ENCODE measurements around the gene TANC2.
"Not testable (repeated sequence)": the region's sequence is repeated elsewhere in the genome, so short reads cannot be mapped to it uniquely, and the experiment has no call there.

The TANC2 gene

GRCh38 chr17:62964506-62964905, 1.5 kb upstream of the TANC2 start:
- DNase-seq: no peak

DNA sequence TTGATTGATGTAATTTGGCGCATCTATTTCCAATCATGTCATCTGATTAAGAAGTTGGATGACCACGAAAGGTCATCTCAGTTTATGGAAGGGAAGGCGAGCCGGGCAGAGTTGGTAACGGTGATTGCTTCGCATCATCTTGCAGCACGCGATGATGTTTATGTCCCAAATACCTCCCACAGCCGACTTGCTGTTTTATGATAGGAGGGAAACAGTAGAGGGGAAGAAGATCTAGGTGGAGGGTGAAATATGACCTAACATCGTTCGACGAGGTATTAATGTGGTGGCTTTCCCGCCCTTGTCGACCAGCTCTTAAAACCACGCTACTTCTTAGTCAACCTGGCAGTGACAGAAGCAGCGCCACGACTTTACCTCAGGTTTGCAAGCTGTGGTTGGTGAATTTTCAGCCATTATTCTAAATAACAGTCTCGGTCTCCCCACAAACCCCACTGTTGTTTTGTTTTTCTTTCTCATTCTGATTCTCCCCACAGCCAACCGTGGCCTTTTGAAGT, 805 bp upstream of the TANC2 start:
- no peak for DNase-seq

- DNase-seq: peak; percentile 72
Measured at GRCh38 chr17:62966426-62967204, 580 bp downstream of the TANC2 start.

- no peak for DNase-seq
Measured at GRCh38 chr17:62967205-62967529, 1.1 kb downstream of the TANC2 start.

DNA sequence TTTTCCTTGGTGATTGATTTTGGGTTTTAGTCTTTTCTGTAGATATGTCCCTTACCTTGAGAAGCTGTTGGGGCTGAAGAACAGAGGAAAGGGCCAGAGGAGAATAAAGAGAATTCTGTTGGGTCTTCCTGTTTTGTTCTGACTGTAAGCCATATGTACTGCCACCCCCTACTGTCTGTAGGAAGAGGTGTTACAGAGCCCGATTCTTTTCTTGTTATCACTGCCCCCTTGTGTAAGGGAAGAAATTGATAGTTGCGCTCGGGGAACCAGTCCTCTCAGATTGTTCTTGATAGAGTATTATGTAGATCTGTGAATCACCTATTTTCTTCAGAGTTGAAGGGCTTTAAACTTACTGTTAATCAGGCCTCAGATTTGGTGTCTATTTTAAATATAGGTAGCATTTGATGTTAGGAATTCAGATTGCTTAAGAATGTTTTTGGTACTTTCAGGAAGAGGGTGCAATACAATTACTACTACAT, 2.4 kb downstream of the TANC2 start:
- peak; percentile 46 for DNase-seq

DNA sequence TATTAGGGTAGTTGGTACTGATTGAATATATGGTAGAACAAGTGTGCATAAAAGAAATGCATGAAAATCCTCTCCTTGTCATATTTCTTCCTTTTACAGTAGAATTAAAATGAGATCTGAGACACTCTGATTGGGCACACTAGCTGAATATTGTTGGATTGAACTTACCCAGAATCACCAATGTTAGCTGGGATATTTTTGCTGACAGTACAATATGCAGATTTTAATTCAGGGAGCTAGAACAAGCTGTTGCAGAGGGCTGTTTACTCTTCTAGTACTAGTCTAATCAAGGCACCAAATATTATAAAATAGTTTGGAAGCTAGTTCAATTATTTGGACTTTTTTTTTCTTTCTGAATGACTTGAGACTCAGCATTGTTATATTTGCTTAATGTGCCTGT, 4.6 kb downstream of the TANC2 start:
- no peak for DNase-seq

DNA sequence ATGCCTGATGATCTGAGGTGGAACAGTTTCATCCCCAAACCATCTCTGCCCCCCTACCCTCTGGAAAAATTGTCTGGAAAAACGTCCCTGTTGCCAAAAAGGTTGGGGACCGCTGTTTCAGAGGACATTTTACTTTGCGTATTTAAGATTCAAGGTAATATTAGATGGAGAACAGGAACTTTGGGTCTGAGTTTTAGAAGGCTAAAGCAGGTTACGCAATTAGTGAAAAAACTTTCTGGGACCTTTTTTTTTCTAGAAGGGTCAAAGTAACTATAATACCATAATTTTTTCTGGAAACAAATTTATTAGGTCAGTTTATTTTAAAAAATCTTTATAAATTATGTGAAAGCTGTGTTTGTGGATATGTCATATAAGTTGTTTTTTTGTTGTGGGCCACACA, 5.8 kb downstream of the TANC2 start:
- DNase-seq: no peak

- no peak for DNase-seq
Measured at GRCh38 chr17:62974788-62975187, 8.8 kb downstream of the TANC2 start.

DNA sequence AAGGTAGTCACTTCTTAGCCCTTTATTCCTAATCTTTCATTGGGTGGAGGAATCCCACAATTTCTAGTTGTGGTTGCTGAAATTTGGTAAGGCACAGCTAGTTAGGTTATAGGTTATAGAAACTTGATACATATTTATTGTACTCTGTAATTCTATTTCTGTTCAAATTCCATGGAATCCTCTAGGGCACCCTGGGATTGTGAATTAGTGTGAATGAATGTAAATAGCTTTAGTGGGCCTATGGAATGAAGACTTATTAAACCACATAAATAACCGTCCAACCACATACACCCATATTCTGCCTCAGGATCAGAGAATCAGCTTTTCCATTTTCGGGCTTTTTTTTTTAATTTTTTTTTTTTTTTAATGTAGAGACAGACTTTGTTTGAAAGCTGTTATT, 9.2 kb downstream of the TANC2 start:
- no peak for DNase-seq

DNA sequence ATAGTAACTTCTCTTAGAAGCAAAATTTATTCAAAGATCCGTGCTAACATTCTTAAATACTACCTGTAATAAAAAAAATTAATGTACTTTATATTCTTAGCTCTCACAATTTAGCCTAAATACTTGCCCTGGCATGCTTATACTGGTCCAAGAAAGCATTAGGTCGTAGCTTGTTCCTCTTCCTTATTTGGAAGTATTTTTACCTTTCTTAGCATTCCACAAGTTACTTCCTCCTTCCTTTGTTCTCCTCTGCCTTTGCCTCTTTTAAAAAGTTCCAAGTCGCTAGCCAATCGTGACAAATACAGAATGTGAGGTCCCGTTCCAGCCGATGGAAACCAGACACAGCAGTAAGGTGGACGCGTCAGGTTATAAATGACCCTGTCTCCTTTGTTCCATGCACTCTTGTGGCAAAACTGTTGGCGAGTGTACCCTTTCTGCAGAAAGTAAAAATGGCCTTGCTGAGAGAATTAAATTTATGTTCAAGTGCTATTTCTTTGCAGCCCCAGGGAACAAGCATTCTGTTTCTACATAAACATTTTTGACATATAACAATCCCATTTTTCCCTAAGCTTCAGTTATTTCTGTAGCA, 10.7 kb downstream of the TANC2 start:
- not testable (repeated sequence) for DNase-seq

GRCh38 chr17:62980842-62981241, 14.8 kb downstream of the TANC2 start:
- no peak for DNase-seq

- no peak for DNase-seq
Measured at GRCh38 chr17:62981933-62982332, 15.9 kb downstream of the TANC2 start.

DNA sequence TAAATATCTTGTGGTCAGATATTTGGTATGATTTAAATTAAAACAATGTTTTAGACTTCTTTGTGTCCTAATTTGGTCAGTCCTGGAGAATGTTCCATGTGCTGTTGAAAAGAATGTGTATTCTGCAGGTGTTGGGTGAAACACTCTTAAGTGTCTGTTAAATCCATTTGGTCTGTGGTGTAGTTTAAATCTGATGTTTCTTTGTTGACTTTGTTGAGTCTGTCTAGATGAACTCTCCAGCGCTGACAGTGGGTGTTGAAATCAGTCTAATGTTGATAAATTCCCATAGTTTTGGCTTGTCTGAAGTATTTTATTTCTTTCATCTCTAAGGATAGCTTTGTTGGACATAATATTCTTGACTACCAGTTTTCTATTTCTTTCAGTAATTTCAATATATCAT, 18.8 kb downstream of the TANC2 start:
- no peak for DNase-seq

- DNase-seq: no peak
Measured at GRCh38 chr17:62986549-62986948, 20.5 kb downstream of the TANC2 start.

GRCh38 chr17:62987136-62987535, 21.1 kb downstream of the TANC2 start:
- no peak for DNase-seq

GRCh38 chr17:62989501-62989900, 23.5 kb downstream of the TANC2 start:
- DNase-seq: no peak

- no peak for DNase-seq
Measured at GRCh38 chr17:62994931-62995330, 28.9 kb downstream of the TANC2 start.

DNA sequence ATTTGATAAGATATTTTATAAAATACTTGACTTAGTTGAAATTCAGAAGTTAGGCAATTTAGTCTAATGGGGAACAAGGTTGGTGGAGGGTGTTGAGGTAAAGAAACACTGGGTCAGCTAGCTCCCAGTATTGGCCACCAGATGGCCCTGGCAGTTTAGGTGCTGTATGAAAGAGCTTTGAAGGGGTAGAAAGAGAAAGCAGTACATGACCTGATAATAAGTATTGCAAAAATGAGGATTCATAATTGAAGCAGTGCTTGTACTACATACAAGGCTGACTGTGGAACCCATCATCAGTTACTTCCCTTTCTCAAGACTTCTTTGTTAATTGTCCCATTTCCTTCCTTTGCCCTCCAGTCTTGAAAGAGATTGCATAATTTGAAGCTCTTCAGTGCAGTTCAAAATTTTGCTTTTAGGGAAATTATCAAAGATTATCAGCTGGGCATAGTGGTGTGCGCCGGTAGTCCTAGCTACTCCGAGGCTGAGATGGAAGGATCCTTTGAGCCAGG, 29.4 kb downstream of the TANC2 start:
- no peak for DNase-seq

- DNase-seq: no peak
Measured at GRCh38 chr17:62996221-62996620, 30.2 kb downstream of the TANC2 start.

GRCh38 chr17:62998166-62998565, 32.1 kb downstream of the TANC2 start:
- DNase-seq: no peak

DNA sequence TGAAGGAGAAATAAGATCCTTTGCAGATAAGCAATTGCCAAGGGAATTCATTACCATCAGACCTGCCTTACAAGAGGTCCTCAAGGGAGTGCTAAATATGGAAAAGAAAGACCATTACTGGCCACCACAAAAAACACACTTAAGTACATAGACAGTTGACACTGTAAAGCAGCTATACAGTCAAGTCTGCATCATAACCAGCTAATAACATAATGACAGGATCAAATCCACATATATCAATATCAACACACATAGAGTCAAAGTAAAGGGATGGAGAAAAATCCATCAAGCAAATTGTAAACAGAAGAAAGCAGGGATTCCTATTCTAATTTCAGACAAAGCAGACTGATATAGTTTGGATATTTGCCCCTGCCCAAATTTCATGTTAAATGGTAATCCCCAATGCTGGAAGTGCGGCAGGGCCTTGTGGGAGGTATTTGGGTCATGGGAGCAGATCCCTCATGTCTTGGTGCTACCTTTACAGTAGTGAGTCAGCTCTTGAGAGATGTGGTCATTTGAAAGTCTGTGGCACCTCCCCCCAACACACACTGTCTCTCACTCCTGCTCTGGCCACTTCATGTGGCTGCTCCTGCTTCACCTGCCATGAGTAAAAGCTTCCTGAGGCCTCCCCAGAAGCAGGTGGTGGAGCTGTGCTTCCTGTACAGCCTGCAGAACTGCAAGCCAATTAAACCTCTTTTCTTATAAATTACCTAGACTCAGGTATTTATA, 32.8 kb downstream of the TANC2 start:
- DNase-seq: no peak

- no peak for DNase-seq
Measured at GRCh38 chr17:62999736-63000135, 33.7 kb downstream of the TANC2 start.

All from right kidney (tissue), 1 donor.